GM21381 (cell line): ENCODE measurements around the gene JAGN1.
"Not testable (repeated sequence)": the region's sequence is repeated elsewhere in the genome, so short reads cannot be mapped to it uniquely, and the experiment has no call there.

Experiments
- ATAC-seq: cut with Tn5 transposase; IDR thresholded peaks from one replicate; pipeline ENCODE4 v1.9.1; 2021; ENCODE audit warnings: mild to moderate bottlenecking, moderate library complexity; ENCODE audit not compliant: unreplicated experiment

The JAGN1 gene

DNA sequence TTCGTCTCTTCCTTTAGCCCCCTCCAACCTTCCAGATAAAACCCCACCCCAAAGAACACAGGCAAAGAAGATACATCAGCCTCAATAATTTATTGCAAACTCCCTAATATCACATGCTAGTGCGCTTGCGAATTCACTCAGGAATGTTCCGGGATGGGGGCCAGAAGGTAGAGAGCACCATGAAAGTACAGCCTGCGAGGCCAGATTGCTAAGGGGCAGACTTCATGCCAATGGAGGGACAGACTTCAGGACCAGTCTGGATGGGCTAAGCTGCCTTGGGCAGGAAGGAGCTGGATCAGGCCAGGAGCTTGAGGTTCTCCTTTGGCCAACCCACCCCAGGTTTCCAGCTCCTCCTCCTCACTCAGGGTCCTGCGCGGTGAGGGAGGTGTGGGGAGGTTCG lies 23.8 kb upstream of the JAGN1 start:
- ATAC-seq, result no peak

DNA sequence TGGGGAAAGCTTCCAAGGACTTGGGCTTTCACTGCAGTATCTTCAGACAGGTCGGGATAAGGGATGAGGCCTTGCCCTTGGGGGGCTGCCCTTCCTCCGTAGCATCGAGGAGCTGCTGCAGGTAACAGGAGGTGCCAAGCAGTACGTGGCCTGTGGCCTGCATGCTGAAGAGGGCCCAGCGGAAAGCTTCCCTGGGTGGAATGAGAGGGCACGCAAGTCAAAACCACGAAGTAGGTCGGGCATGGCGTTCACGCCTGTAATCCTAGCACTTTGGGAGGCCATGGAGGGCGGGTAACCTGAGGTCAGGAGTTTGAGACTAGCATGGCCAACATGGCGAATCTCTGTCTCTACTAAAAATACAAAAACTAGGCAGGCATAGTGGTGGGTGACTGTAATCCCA lies 23.3 kb upstream of the JAGN1 start:
- no peak for ATAC-seq

DNA sequence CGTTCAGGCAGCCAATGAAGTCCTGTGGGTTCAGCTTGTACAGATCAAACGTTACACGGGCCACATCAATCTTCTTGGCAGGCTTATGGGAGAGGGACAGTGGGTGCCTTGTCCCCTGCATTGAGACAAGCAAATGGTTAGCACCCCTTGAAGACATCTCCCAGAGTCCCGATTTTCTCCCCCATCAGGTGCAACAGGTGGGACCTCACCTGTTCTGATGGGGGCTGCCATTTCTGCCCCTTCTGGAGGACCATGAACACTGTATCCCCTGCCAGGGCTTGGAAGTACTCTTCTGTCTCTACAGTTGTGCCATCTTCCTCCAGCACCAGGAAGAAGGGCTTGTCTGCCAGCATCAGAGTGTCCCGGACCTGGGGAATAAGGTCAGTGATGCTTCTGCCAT lies 20.5 kb upstream of the JAGN1 start:
- ATAC-seq, result no peak

DNA sequence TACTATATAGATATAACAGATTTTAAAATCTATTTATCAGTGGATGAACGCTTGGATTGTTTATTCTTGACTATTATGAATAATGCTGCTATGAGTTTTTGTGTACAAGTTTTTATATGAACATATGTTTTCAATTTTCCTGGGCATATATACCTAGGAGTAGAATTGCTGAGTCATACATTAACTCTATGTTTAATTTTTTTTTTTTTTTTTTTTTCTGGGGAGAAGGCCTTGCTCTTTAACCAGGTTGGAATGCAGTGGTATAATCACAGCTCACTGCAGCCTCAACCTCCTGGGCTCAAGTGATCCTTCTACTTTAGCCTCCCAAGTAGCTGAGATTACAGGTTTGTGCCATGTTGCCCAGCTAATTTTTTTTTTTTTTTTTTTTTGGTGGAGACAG lies 19.4 kb upstream of the JAGN1 start:
- ATAC-seq, result no peak

DNA sequence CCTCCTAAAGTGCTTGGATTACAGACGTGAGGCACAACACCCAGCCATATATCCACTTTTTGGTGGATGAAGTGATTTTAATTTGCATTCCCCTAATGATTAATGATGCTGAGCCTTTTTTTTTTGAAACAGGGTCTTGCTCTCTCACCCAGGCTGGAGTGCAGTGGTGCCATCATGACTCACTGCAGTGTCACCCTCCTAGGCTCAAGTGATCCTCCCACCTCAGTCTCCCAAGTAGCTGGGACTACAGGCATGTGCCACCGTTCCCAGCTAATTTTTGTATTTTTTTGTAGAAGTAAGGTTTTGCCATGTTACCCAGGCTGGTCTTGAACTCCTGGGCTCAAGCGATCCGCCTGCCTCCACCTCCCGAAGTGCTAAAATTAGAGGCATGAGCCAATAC lies 18.3 kb upstream of the JAGN1 start:
- ATAC-seq, result not testable (repeated sequence)

DNA sequence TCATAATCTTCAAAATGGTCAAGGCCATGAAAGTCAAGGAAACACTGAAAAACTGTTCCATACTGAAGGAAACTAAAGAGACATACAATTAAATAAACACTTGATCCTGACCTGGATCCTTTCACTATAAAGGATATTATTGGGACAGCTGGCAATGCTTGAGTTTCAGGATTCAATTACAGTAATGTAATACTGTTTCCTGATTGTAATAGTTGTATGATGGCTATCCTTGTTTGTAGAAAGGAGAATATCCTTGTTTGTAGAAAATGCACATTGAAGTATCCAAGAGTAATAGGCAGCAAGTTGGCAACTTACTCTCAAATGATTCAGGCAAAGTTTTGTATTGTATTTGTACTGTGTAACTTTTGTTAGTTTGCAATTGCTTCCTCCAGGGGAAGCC lies 15.0 kb upstream of the JAGN1 start:
- ATAC-seq, result no peak

DNA sequence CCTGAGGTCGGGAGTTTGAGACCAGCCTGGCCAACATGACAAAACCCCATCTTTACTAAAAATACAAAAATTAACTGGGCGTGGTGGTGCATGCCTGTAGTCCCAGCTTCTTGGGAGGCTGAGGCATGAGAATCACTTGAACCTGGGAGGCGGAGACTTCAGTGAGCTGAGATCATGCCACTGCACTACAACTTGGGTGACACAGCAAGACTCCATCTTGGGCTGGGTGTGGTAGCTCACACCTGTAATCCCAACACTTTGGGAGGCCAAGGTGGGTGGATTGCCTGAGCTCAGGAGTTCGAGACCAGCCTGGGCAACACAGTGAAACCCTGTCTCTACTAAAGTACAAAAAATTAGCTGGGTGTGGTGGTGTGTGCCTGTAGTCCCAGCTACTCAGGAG lies 14.2 kb upstream of the JAGN1 start:
- ATAC-seq, result not testable (repeated sequence)

DNA sequence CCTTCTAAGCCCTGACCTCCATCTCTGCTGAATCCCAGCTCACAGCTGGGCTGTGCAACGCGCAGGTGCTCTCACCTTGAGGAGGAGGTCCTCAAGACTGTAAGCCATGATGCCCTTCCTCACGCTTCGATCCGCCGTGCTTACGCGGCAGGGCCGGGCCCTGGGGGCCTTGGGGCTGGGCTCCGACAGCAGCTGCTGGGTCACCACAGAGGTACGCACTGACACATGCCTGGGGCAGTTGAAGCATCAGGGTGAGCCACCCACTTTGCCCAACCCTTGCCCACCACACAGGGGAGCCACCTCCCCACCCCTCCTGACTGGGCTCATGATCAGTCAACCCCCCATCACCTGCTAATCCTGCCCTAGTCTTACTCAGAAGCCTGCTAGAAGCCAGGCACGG lies 13.4 kb upstream of the JAGN1 start:
- ATAC-seq, result no peak

DNA sequence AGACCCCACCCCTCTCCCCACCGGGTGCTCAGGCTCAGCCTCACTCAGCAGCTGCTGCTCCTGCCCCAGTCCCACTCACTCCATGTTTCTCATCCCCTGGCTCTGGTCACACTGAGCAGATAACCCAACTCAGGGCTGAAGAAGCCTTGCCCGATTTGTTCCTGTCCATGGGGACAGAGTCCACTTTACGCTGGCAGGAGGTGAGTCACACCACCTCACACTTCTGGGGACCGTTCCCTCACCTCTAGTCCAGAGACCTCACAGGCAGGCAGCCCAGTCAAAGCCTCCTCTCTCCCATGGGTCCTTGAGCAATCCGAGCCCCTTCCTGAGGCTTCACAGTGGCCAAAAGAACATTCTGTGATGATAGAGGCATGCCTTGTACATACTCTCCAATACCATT lies 11.7 kb upstream of the JAGN1 start:
- no peak for ATAC-seq

DNA sequence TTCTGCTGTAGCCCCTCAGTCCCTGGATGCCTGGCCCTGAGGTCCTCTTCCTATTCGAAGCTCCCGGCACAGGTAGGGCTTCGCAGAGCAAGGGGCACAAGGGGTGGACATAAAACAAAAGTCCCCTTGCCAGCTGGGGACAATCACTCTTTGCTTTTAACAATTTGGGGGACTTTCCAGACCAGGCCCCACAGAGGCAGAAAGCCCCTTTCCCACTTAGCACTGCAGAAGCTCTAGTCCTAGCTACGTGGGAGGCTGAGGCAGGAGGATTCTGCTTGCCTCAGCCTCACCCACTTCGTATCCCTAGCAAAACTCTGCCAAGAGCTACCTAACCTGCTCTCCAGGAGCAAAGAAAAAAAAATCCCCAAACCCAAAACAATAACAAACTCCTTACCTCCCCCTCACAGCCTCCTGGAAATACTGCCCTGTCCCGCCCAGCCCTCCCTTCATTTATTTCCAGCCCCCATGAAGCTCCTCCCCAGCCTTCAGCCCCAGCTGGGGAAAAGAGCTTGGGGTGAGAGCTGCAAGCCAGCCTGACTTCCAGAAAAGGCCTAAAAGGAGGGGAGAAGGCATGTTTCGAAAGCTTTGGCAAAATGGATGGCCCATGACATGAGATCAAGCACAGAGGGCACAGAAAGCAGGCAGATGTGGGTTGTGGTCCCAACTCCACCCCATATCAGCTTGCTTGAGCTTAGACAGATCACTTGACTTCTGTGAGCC lies 10.4 kb upstream of the JAGN1 start, which contains the start of gene CIDEC:
Gene CIDEC, minus strand, starts transcription at position 424 of the 720 bp plus-strand sequence. CDS start 1,767 bp downstream, outside the sequence.
- ATAC-seq, result no peak

DNA sequence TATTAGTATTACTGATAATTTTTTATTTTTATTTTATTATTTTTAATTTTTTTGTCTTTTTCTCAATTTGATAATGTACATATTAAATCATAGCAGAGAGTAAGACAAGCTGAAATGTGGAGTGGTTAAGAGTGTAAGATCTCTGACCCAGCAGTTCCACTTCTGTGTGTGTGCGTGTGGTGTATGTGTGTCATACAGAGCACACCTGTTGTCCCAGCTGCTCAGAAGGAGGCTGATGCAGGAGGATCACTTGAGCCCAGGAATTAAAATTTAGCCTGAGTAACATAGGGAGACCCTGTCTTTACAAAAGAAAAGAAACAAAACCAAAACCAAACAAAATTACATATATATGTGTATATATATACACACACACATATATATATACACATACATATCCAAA lies 9.0 kb upstream of the JAGN1 start:
- no peak for ATAC-seq

DNA sequence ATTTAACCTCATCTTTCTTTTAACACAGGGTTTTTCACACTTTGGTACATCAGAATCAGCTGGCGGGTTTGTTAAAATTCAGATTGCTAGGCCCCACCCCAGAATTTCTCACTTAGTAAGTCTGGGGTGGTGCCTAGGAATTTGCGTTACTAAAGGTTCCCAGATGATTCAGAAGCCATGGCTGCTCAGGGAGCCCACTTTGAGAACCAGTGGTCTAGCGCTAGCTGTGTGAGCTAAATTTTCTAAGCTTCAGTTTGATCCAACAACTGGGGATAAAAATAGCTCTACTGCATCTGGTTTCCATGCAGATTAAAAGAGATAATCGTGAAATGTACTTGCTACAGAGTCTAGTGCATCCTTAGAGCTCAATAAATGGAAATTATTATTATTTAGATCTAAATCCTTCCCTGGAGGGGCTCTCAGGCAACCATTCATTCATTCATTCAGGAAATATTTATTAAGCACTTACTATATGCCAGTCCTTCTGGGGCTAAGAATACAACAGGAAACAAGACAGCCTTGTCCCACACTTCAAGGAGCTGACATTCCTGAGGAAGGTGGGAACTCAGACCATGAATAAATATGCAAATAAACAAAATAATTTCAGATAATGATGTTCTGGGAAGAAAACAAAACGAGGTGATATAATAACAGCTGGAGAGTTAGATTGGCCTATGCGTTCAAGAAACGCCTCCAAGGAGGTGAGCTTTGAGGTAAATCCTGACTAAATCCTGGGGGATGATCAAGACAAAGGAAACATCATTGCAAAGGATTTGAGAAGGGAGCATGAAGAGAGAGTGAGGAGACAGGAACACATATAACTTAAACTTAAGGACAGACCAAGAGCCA lies 6.5 kb upstream of the JAGN1 start:
- no peak for ATAC-seq

DNA sequence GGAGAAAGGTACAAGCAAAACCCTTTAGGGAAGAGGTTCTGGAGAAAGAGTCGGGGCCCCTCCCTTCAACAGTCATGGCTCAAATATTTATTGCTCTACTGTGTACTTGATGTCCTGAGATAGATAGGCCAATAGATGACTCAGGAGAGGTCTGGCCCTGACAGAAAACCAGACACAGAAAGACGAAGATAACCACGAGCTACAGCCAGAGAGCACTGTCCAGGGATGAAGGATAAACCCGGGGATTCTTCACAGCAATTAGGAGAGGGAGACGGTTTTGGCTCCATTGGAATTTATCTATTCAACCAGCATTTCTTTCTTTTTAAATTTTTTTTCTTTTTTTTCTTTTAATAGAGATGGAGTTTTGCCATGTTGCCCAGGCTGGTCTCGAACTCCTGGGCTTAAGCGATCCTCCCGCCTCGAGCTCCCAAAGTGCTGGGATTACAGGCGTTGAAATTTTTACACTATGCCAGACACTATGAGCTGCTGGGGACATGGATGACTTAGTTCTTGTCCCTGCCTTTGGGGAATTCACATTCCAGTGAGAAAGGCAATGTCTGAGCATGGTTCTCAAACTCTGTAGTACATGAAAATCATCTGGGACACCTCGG lies 5.8 kb upstream of the JAGN1 start:
- no peak for ATAC-seq

DNA sequence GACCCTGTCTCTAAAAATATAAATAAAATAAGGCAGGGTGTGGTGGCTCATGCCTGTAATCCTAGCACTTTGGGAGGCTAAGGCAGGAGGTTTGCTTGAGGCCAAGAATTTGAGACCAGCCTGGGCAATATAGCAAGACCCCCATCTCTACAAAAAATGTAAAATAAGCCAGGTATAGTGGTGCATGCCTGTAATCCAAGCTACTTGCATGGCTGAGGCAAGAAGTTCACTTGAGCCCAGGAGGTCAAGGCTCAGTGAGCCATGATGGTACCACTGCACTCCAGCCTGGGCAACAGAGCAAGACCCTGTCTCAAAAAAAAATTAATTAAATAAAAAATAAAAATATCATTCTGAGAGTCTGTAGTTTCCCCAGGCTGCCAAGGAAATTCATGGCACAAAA lies 4.1 kb upstream of the JAGN1 start:
- no peak for ATAC-seq

DNA sequence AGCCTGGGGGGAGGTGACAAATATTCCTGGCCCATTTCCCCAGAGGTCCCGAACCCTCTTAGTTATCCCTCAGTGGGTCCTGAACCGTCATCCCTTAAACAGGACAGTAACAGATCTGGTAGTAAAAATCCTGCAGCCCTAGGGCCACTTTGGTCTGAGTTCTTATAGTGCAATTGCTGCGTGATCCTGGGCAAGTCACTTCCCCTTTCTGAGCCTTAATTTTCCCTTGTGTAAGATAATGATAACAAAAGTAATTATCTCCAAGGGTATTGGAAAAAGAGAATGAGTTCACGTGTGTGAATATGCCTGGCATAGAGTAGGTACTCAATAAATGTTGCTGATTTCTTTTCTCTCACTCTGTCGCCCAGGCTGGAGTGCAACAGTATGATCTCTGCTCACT lies 2.9 kb upstream of the JAGN1 start:
- no peak for ATAC-seq

DNA sequence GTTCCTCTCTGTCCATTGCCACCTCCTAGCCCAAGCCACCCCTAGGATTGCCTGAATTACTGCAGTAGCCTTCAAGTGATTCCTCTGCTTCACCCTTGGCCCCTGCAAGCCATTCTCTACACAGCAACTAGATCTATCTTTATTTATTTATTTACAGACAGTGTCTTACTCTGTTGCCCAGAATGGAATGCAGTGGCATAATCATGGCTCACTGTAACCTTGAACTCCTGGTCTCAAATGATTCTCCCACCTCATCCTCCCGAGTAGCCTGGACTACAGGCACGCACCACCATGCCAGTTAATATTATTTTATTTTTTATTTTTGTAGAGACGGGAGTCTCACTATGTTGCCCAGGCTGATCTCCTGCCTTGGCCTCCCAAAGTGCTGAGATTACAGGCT lies 1.9 kb upstream of the JAGN1 start:
- ATAC-seq, result no peak

DNA sequence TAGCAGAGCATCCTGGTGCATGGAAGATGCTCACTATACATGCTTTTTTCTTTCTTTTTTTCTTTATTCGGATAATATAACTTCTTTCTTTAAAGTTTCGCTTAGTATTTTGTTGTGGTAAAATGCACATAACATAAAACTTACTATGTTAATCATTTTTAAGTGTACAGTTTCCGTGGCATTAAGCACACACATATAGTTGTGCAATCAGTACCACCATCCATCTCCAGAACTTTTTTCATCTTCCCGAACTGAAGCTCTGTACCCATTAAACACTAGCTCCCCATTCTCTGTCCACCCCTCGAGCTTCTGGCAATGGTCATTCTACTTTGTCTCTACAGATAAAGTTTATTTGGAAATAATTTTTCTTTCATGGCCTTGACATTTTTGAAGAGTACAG lies 1.0 kb upstream of the JAGN1 start:
- ATAC-seq, result no peak

DNA sequence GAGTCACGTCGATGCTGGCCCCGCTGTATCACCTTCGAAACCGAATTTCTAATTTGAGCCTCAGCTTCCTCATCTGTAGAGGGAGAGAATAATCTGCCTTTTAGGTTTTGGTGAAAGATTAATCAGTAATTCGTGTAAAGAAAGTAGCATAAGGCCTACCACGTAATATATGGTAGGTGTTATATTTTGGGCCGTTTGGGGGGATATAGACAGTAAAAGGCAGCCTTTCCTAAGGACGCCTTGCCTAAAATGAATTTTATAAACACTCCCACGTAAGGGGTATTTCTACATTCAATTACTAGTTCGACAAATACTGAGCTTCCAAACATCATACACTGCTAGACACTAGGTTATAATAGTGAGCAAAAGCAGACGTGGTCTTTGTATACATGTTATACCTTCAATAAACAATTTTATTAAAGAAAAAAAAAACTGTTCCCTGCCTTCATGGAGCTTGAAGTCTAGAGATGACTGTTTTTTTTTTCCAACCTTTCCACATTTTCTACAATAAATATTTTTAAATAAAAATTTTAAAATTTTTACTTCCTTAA lies 737 bp downstream of the JAGN1 start:
- ATAC-seq, result no peak

DNA sequence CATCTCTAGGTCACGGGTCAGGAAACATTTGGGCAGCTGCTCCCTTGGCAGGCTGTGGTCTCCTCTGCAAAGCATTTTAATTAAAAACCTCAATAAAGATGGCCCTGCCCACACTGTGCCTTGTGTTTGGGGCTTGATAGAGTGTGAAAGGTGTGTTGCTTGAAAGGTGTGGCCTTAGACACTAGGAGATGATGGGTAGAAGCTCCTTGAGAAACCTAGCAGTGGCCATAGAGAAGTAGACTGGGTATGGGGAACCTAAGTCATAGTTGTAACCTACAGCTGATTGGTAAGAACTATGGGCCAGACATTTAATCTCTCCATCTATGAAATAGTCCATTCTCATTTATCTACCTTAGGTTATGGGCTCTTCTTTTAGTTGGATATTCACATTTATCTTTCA lies 3.3 kb downstream of the JAGN1 start:
- ATAC-seq, result no peak

DNA sequence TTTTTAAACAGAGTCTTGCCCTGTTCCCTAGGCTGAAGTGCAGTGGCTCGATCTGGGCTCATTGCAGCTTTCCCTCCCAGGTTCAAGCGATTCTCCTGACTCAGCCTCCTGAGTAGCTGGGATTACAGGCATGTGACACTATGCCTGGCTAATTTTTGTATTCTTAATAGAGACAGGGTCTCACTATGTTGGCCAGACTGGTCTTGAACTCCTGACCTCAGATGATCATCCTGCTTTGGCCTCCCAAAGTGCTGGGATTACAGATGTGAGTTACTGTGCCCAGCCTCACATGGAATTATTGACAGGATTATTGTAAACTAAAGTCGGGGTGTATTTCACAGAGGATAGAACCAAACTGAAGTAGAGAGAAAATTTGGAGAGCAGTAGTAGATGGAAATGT lies 5.3 kb downstream of the JAGN1 start:
- ATAC-seq, result not testable (repeated sequence)

DNA sequence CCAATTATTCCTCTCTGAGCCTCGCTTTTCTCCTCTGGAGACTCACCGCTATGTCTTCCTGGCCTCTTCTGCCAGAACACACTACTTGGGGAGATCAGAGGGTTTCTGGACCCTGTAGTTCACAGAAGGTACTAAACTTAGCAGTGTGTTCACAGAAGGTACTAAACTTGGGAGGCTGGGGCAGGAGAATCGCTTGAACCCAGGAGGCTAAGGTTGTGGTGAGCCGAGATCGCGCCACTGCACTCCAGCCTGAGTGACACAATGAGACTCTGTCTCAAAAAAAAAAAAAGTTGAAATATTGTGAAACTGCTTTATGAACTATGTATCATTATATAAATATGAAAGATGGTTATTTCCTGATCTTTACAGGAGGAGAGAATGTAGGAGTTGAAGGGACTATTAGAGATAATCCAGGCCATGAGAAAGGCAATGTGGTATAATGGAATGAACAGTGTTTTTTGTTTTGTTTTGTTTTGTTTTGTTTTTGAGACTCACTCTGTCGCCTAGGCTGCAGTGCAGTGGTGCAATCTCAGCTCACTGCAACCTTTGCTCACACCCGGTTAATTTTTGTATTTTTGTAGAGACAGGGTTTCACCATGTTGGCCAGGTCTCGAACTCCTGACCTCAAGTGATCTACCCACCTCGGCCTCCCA lies 6.5 kb downstream of the JAGN1 start:
- not testable (repeated sequence) for ATAC-seq
